Chondrocyte (in vitro differentiated cells): ENCODE measurements around the gene MEX3A. TPM values are rescaled to one million over a fixed set of nuclear protein-coding genes. Genes with fewer than 3 reads are reported as not detected.
A peak's percentile ranks its signal among the peaks of the same experiment; 100 is the strongest.

Experiments
- DNase-seq: peaks from one replicate; pipeline ENCODE4 v3.0.0; 2021; ENCODE audit warnings: mixed read lengths, low spot score
- H3K27ac Mint-ChIP-seq: one replicate; pipeline ENCODE4 v1.8.0; 2021; ENCODE audit warnings: mild to moderate bottlenecking, moderate library complexity, mixed read lengths; ENCODE audit not compliant: unreplicated experiment
- H3K27me3 Mint-ChIP-seq: 2 replicates; pipeline ENCODE4 v1.8.0; 2021; ENCODE audit warnings: low read depth, mixed read lengths
- H3K36me3 Mint-ChIP-seq: 2 replicates; pipeline ENCODE4 v1.8.0; 2021; ENCODE audit warnings: low read depth, mixed read lengths
- H3K4me1 Mint-ChIP-seq: 2 replicates; pipeline ENCODE4 v1.8.0; 2021; ENCODE audit warnings: low read depth, mild to moderate bottlenecking, mixed read lengths
- H3K4me3 Mint-ChIP-seq: one replicate; pipeline ENCODE4 v1.8.0; 2021; ENCODE audit warnings: mild to moderate bottlenecking, moderate library complexity, mixed read lengths; ENCODE audit not compliant: unreplicated experiment
- H3K9me3 Mint-ChIP-seq: 2 replicates; pipeline ENCODE4 v1.8.0; 2021; ENCODE audit warnings: low read depth, mixed read lengths
- total RNA-seq: library from RNA; stranded (reverse); gene quantifications from 3 replicates; pipeline ENCODE4 v1.2.1, GENCODE V29; 2021
- TF ChIP-seq, protein P1 (sequence below): fragments of 200-600 bp; sonication (generic); IDR thresholded peaks from 2 replicates; pipeline ENCODE4 v1.5.0; 2021; ENCODE audit warnings: antibody characterized with exemption, mild to moderate bottlenecking, moderate library complexity

MEX3A gene
- total RNA-seq, 1 donor from 2014 or later, result 12.7 TPM

- no peak for DNase-seq
- Mint-ChIP-seq H3K27me3 (no peaks in the 10 kb centered on the region), H3K9me3 (no peaks in the 10 kb centered on the region), H3K36me3 (peaks cover 7% of the 10 kb centered on the region), H3K4me1 (peaks cover 22% of the 10 kb centered on the region), H3K27ac (peak overlapping the region; percentile 63), H3K4me3 (no peak overlapping the region)
- TF ChIP-seq, protein P1, sequence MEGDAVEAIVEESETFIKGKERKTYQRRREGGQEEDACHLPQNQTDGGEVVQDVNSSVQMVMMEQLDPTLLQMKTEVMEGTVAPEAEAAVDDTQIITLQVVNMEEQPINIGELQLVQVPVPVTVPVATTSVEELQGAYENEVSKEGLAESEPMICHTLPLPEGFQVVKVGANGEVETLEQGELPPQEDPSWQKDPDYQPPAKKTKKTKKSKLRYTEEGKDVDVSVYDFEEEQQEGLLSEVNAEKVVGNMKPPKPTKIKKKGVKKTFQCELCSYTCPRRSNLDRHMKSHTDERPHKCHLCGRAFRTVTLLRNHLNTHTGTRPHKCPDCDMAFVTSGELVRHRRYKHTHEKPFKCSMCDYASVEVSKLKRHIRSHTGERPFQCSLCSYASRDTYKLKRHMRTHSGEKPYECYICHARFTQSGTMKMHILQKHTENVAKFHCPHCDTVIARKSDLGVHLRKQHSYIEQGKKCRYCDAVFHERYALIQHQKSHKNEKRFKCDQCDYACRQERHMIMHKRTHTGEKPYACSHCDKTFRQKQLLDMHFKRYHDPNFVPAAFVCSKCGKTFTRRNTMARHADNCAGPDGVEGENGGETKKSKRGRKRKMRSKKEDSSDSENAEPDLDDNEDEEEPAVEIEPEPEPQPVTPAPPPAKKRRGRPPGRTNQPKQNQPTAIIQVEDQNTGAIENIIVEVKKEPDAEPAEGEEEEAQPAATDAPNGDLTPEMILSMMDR, result no peak
These were observed 8.0 kb upstream of the MEX3A start for GRCh38 chr1:156090138-156090839.

GRCh38 chr1:156089704-156090103, 7.4 kb upstream of the MEX3A start:
- Mint-ChIP-seq H3K27ac (no peak overlapping the region), H3K27me3 (no peaks in the 10 kb centered on the region), H3K4me1 (peaks cover 28% of the 10 kb centered on the region), H3K9me3 (no peaks in the 10 kb centered on the region), H3K36me3 (peaks cover 7% of the 10 kb centered on the region), H3K4me3 (no peak overlapping the region)
- TF ChIP-seq, protein P1, result no peak
- DNase-seq, result no peak

- no peaks in the 10 kb centered on the region for H3K9me3 Mint-ChIP-seq
- H3K4me3 Mint-ChIP-seq, result no peak overlapping the region
- H3K27me3 Mint-ChIP-seq, result no peaks in the 10 kb centered on the region
- DNase-seq, result no peak
- H3K27ac Mint-ChIP-seq, result peak overlapping the region; percentile 74
- peaks cover 45% of the 10 kb centered on the region for H3K4me1 Mint-ChIP-seq
- no peaks in the 10 kb centered on the region for H3K36me3 Mint-ChIP-seq
- TF ChIP-seq, protein P1, result no peak
These were observed 4.0 kb upstream of the MEX3A start for GRCh38 chr1:156086256-156086662.

- no peak for DNase-seq
- H3K4me1 Mint-ChIP-seq, result peaks cover 62% of the 10 kb centered on the region
- peak overlapping the region; percentile 95 for H3K4me3 Mint-ChIP-seq
- TF ChIP-seq, protein P1, result no peak
- H3K27ac Mint-ChIP-seq, result peak overlapping the region; percentile 81
- H3K9me3 Mint-ChIP-seq, result no peaks in the 10 kb centered on the region
- H3K27me3 Mint-ChIP-seq, result no peaks in the 10 kb centered on the region
- no peaks in the 10 kb centered on the region for H3K36me3 Mint-ChIP-seq
These were observed 1.8 kb upstream of the MEX3A start for GRCh38 chr1:156083800-156084790.

- Mint-ChIP-seq H3K9me3 (no peaks in the 10 kb centered on the region), H3K36me3 (peaks cover 2% of the 10 kb centered on the region), H3K27ac (no peak overlapping the region), H3K27me3 (no peaks in the 10 kb centered on the region), H3K4me1 (peaks cover 75% of the 10 kb centered on the region), H3K4me3 (peak overlapping the region; percentile 95)
- no peak for DNase-seq
- TF ChIP-seq, protein P1, result no peak
These were observed 352 bp downstream of the MEX3A start for GRCh38 chr1:156081917-156082308.
